ENCODE data around the gene TEDDM1.
A peak's percentile ranks its signal among the peaks of the same experiment; 100 is the strongest.
"Not testable (repeated sequence)": the region's sequence is repeated elsewhere in the genome, so short reads cannot be mapped to it uniquely, and the experiment has no call there.

The TEDDM1 gene, protein sequence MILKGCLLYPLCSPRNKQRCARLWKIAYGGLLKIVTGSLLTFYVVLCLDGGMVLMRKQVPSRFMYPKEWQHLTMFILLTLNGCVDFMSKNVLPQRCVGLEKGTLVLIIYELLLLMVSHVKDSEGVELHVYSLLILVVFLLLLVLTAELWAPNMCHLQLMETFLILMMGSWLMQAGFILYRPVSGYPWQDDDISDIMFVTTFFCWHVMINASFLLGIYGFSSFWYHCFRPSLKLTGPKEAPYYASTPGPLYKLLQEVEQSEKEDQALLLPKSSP

GRCh38 chr1:182400567-182400966 is at the start of gene TEDDM1:
TEDDM1 (minus strand) TSS chr1:182400667; CDS start chr1:182400485, 182 bp downstream.
- no peak for DNase-seq

- DNase-seq, result no peak
Observed at GRCh38 chr1:182450087-182450486, 49.6 kb upstream of the TEDDM1 start, which contains the start of gene RGSL1. RGSL1 (plus strand) TSS chr1:182450146; CDS start chr1:182450166, 20 bp downstream.

DNA sequence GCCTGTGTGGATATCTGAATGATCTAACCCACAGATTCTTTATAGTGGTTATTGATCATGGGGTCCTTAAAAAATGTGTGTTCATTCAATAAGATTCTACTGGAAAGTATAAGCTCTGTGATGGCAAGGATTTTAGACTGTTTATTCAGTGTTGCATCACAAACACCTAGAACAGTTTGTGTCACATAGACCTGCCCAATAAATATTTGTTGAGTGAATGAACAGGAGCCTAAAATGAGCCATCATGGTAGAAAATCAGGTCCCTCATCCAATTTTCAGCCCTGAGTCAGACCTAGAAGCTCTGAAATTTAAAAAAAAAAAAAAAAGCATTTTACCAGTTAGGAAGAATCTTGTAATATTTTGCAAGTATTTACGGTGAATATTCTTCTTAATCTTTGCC is 47.2 kb upstream of the TEDDM1 start:
- no peak for DNase-seq

DNA sequence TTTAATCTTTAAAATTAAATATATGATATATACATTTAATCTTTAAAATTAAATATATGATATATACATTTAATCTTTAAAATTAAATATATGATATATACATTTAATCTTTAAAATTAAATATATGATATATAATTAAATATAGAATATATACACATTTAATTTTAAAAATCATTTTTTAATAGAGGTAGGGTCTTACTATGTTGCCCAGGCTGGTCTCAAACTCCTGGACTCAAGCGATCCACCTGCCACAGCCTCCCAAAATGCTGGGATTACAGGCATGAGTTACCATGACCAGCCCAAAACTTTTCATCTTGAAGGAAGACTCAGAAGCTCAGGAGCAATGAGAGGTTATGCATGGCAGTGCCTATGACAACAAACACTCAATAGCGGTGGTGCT is 46.7 kb upstream of the TEDDM1 start:
- DNase-seq, result not testable (repeated sequence)

- DNase-seq, result peak; percentile 41
Observed at GRCh38 chr1:182446033-182446669, 45.7 kb upstream of the TEDDM1 start.

GRCh38 chr1:182444497-182444896 is 44.0 kb upstream of the TEDDM1 start:
- DNase-seq, result no peak

DNA sequence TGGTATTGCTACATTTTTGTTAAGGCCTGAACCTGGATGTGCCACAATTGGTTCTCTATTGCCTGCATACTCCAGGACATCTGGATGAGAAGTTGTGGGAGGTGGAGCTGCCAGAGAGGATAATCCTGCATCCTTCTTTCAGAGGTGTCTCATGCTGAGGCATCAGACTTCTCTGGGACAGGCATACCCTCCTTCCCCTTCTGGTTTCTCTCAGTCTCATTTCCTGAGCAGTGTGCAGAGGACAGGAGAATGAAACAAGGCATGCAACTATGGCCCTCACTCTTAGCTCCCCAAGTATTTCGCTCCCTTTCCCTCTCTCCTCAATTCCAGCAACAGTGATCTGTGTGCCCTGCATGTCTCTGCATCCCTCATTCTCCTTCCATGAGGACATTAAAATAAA is 41.9 kb upstream of the TEDDM1 start:
- no peak for DNase-seq

DNA sequence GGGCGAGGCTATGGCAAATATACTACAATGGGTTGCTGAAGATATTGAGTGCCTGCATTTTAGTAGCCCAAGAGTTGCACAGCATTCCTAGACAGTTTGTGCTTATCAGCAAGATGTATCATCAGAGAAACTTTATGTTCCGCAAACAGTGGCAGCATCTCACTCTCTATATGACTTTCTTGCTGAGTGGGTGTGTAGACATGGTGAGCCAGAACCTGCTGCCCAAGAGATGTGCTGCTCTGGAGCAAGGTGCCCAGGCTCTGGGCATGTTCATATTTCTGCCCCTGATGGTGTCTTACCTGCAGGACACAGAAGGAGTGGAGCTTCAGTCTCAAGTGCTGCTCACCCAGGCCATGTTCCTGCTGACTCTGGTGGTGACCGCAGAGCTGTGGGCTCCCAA is 41.3 kb upstream of the TEDDM1 start:
- DNase-seq, result no peak

DNA sequence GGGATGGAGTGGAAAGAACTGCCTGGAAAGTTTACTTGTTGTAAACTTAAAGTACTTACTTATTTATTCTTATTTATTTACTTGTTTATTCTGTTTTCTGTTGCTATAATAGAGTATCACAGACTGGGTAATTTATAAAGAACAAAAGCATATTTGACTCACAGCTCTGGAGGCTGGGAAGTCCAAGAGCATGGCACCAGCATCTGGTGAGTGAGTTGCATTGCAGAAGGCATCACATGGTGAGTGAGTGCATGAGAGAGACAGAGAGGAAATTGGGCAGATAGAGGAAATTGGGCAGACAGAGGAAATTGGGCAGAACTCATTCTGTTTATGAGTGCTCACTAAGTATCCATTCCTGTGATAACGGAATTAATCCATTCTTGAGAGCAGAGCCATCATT is 37.9 kb upstream of the TEDDM1 start:
- DNase-seq, result no peak

- no peak for DNase-seq
Observed at GRCh38 chr1:182433580-182433979, 33.1 kb upstream of the TEDDM1 start.

- DNase-seq, result no peak
Observed at GRCh38 chr1:182431278-182431677, 30.8 kb upstream of the TEDDM1 start.

- no peak for DNase-seq
Observed at GRCh38 chr1:182430263-182431068, 30.0 kb upstream of the TEDDM1 start.

GRCh38 chr1:182428043-182428442 is 27.6 kb upstream of the TEDDM1 start:
- DNase-seq, result no peak

DNA sequence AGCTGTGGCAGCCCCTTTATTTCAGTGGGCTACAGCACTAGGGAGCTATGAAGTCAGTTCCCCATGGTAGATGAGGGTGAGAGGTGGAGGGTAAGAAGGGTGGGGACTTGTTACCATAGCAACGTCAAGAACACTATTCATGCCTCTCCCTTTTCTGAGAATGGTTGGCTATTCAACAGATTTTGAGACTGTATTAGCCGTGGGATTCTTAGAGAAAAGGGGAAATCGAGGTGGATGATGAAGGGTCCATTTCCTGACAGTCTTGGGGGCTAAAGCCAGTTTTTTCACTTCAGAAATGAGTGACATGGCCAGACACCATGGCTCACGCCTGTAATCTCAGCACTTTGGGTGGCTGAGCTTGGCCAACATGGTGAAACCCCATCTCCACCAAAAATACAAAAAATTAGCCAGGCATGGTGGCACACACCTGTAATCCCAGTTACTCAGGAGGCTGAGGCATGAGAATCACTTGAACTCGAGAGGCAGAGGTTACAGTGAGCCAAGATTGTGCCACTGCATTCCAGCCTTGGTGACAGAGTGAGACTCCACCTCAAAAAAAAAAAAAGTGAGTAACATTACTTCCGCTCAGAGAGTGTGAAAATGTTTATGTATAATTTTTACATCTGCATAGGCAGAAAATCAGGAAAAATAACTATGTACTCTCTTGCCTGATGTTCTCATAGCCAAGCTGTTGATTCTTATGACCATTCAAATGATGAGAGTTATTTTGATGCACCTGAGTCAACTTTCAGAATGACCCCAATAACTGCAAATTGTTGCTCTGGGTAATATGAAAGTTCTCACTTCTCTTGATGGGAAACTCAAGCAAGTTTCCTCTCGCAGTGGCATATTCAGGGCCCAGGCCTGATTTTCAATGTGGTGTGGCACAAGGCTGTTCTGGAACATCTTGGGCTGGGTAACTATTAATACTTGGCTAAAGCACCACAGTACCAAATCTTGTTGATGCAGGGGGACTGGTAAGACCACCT is 26.3 kb upstream of the TEDDM1 start:
- DNase-seq, result no peak

GRCh38 chr1:182415789-182416188 is 15.3 kb upstream of the TEDDM1 start:
- no peak for DNase-seq

- DNase-seq, result no peak
Observed at GRCh38 chr1:182413969-182414368, 13.5 kb upstream of the TEDDM1 start.

DNA sequence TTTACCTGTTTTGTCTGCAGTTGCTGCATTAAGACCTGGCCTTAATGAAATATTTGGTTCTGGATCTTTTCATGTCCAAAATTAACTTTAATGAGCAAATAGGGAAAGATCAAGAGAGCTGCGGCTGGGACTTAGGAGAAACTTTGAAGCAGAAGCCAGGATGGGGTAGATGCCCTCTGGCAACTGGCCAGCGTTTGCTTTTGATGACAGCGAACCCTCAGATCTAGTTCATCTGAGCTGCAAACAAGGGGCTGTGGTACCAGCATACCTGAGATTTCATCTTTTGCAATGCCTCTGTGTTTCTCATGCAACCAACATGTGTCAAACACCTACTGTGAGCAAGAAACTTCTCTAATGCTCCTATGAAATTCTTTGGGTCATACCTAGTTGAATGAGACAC is 13.0 kb upstream of the TEDDM1 start:
- DNase-seq, result no peak

DNA sequence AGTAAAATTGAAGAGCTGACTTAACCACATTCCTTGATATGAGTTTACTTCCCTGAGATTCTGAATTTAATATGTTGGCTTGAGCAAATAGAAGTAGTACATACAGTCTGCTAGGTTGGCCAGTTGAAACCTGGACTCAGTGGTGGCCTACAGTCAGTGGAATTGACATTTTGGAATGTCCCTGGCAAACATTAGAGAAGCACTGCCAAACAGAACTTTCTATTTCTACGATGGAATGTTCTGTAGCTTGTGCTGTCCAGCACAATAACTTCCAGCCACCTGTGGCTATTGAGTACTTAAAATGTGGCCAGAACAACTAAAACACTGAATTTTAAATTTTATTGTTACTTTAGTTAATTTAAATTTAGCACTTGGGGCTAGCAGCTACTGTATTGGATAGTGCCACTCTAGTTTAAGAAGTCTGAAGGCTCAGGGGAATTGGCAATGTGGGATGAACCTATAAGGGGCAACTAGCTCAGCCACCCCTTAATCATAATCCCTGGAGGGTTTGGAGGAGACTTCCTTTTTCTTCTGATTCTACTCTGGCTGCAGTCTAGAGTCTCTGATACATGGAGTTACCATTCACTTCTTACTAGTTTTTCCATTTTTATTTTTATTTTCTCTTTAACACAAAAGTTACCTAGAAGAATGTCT is 10.3 kb upstream of the TEDDM1 start:
- DNase-seq, result no peak

- DNase-seq, result no peak
Observed at GRCh38 chr1:182410138-182410537, 9.7 kb upstream of the TEDDM1 start.

DNA sequence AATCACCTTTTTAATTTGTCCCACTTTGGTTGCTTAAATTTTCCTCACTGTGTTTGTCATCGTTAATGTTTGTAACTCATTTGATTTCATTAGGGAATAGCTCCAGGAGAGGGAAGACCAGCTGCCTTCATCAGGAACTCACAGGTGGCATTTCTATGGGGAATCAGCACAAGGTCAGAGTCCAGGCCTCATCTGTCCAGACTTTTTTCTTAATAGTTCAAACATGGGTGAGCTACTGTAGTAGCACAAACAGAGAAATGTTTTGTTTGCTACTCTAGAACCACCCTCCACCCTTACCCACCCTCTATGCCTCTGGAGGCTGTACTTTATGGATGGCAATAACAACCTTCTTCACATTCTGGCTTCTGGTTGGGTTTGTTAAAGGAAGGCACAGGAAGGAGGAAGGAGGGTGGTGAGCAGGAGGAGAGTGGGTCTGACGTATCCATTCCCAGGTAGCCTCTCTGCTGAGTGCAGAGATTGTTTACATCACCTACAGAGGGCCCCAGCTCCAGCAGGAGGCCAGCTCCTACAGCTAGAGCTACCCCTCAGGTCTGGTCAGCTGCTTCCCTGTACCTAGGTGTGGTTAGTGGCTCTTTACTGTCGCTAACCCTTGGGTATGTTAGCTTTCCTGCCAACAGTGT is 8.1 kb upstream of the TEDDM1 start:
- DNase-seq, result no peak

GRCh38 chr1:182407724-182408123 is 7.3 kb upstream of the TEDDM1 start:
- DNase-seq, result no peak

- DNase-seq, result no peak
Observed at GRCh38 chr1:182406012-182406411, 5.5 kb upstream of the TEDDM1 start.

Data from NCI-H774 (cell line).